SH-SY5Y (cell line): ENCODE measurements around the gene LNX2.

Experiments
- GATA2 ChIP-seq: IDR thresholded peaks from 2 replicates; pipeline ENCODE4 v1.6.1; 2011; ENCODE audit warnings: mild to moderate bottlenecking, low read depth, low read length
- GATA3 ChIP-seq: IDR thresholded peaks from 2 replicates; pipeline ENCODE4 v1.6.1; 2011; ENCODE audit warnings: low read depth, mild to moderate bottlenecking, low read length, moderate library complexity

The LNX2 gene

DNA sequence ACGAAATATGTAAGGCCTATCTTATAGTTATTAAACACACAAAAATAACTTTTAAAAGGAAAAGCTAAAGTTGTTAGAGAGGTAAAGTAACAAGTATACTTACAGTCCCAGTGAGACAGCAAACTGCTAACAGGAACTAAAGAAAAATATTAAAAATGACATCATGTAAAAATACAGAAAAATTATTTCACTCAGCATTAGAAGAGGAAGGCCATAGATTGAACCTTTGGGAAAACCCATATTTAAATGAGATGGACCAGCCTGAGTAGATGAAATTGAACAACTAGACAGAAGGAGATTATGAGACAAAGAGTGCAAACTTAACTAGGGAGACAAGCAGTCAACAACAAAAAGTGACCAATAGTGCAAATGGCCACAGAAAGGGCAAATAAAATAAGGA, 49.4 kb downstream of the LNX2 start:
- TF ChIP-seq GATA2 (no peak), GATA3 (no peak)

DNA sequence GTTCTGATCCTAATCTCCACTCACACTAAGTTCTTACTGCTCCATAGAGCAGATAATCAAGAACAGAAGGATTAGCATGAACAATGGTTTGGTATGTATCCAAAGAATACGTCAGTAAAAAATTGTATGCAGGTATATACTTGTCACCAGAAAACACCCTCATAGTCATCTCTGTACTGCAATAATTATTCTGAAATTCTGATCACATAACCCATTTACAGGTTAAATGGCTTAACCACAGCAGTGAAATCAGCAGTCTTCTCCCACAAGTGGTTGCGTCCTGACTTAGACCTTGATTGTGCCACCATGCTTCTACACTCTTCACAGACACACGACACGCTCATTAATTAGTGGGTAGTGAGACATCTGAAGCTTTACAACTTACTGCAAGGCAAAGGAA, 50.9 kb downstream of the LNX2 start:
- no peak for TF ChIP-seq GATA3
- TF ChIP-seq GATA2, result no peak

DNA sequence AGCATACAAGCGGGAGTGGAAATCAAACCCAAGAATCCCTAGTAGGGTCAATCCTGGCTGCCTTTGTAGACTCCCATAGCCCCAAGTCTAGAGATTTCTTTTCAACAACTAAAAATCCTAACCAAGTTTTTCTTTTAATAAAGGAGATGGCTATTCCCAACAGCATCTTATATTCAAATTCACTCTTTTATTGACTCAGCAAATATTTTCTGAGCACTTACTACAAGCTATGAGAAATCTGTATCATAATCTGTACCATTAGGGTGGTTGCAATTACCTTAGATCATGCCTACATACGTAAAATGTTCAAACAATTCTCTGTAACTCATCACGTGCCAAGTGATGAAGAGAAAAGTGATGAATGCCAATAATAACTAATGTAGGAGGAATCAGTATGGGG, 54.5 kb downstream of the LNX2 start:
- TF ChIP-seq GATA3 (no peak), GATA2 (no peak)

DNA sequence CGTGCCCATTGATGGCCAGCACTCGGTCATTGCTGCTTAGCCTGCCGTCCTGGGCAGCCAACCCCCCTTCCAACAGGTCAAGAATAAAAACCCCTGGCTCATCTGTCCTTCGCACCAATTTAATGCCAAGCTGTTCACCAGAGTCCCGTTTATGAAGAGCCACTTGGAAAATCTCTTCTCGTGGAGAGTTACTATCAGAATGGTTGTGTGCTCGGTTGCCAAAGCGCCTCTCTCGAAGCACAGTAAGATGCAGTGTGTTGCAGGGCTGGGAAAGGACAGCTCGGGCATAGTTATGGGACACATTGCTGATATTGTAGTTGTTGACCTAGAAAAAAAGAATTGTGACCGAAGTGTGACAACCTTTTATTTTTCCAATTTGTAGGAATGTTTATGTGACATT, 57.9 kb downstream of the LNX2 start:
- no peak for TF ChIP-seq GATA2
- TF ChIP-seq GATA3, result no peak

GRCh38 chr13:27559719-27560118, 60.6 kb downstream of the LNX2 start:
- TF ChIP-seq GATA2, result no peak
- no peak for TF ChIP-seq GATA3

- TF ChIP-seq GATA3, result no peak
Measured at GRCh38 chr13:27556109-27556508, 64.2 kb downstream of the LNX2 start.

DNA sequence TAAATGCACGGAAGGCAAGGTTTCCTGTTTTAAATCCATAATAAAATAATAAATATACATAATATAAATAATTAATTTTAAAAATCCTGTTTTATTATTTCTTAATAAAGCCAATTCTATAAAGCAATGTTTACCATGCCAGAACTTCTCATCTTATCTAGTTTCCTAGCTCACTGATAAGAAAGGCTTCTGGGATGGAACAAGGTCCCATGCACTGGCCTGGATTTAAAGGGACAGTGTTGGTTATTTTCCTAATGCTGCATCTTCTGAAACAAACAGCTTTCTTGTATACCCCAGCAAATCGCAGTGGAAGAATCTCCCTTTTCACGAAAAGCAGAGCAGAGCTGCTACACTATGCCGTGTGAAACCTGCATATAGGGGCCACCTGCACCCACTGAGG, 68.8 kb downstream of the LNX2 start:
- peak; percentile 41; the same call in 1 of the 2 replicates for TF ChIP-seq GATA2
- no peak for TF ChIP-seq GATA3

DNA sequence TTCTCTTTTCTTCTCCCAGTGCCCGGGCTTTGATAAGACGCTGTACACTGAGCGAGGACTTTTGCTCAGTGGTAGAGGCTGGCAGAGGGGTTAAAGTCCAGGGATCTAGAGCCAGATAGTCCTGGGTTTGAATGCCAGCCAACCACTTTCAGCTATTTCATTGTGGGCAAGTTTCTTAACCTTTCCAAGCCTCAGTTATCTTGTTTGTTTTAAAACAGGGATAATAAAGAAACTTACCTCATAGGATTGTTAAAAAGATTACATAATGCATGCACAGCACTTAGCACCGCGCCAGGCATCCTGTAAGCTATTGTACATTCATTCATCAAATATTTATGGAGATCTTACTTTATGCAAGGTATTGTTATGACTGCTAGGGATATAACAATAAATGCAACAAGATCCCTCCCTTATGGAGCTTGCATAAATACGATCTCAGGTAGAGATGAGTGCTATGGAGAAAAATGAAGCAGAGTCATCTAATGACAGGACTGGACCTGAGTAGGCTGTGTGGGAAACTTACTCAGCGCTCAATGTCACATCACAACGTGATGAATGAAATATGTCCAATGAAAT, 70.8 kb downstream of the LNX2 start:
- TF ChIP-seq GATA2, result no peak

DNA sequence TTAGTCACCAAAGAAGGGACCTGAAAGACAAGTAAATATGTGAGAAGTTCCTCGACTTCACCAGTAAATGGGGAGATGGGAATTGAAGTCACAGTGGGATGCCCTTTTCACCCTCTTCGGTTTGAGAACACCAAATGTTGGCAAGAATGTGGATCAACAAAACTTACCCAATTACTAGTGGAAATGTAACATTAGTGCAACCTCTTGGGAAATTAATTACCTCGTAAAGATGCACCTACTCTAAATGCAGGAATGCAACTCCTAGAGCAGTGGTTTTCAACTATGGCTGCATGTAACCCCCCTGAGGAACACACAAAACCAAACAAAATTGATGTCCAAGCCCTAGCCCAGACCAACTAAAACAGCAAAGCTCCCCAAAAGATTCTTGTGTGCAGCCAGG, 78.1 kb downstream of the LNX2 start:
- no peak for TF ChIP-seq GATA3
- no peak for TF ChIP-seq GATA2

GRCh38 chr13:27541386-27541785, 78.9 kb downstream of the LNX2 start:
- TF ChIP-seq GATA3 (no peak), GATA2 (no peak)

GRCh38 chr13:27536361-27537101, 83.8 kb downstream of the LNX2 start:
- TF ChIP-seq GATA3 (no peak), GATA2 (no peak)

DNA sequence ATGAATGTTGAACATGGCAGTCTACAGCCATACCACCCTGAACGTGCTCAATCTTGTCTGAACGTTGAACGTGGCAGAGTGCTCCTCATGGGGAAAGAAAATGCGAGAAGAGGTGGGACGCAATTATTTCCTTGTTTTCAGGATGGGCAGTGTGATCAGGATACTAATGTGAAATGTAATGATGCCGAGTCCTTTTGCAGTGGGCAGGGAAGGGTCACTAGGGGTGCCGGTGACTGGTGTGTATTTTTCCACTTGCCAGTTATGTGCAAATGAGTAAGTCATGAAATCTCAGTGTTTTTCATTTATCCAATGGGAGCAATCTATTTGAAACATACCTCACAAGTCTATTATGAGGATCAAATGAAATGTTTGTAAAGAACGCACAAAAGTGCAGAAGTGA, 84.8 kb downstream of the LNX2 start:
- TF ChIP-seq GATA3 (no peak), GATA2 (no peak)

GRCh38 chr13:27534981-27535380, 85.3 kb downstream of the LNX2 start:
- TF ChIP-seq GATA3 (no peak), GATA2 (no peak)

DNA sequence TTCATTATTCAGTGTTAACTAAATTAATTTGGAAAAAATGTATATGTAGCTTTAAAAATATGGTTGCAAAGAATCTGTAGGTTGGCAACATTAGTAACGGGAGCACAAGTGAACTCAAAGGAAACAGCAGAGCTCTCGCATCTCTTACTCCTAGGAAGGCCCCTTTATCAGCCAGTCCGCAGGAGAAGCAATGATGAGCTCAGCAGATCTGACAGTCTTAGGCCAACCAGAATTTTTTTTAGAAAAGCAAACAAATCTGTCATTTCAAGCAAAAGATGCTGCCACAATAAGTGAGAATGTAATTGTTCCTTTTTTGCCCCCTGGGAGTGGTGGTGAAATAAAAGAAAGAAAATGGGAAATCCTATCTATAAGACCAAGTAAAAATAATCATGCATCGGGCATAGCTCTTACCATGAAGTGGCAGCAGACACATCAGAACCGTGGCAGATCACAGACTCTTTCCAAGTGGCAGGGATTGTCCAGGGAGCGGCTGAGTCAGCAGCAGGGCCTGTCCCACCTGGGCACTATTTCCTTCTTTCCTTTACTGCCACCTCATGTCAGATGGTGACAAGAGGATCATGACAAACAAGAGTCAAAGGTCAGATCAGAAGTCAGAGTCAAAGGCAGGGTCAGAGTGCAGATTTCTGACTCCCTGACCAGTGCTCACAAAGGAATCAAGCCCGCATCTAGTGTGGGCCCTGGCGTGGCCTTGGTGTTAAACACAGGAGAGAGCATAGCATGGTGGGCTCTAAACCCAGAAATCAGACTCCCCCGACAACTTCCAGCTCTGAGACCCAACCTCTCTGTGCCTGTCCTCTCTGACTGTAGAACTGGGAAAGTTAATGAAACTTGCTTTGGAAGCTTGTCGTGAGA, 86.0 kb downstream of the LNX2 start:
- no peak for TF ChIP-seq GATA2
- no peak for TF ChIP-seq GATA3
